Kidney epithelial cell (primary cell): ENCODE results near the gene OCA2. TPM values are rescaled to one million over a fixed set of nuclear protein-coding genes. Genes with fewer than 3 reads are reported as not detected.

Source experiments
- DNase-seq: peaks from one replicate; pipeline ENCODE4 v3.0.0-alpha.2; 2010; ENCODE audit warnings: low read depth
- H3K27me3 ChIP-seq: 2 replicates; pipeline ENCODE4 v1.6.0; 2011; ENCODE audit warnings: low read length; ENCODE audit not compliant: control insufficient read depth, insufficient read depth
- H3K36me3 ChIP-seq: 2 replicates; pipeline ENCODE4 v1.5.1; 2011; ENCODE audit warnings: low read length; ENCODE audit not compliant: control insufficient read depth, insufficient read depth
- H3K4me3 ChIP-seq: 2 replicates; pipeline ENCODE4 v1.5.1; 2011; ENCODE audit warnings: low read depth, mild to moderate bottlenecking, control low read depth, low read length
- total RNA-seq: library from RNA; depleted of rRNA; stranded (reverse); fragments of >200 nt; gene quantifications from 2 replicates; pipeline ENCODE4 v1.2.3, GENCODE V29; 2015
- TF ChIP-seq, protein P1 (sequence below): IDR thresholded peaks from 2 replicates; pipeline ENCODE4 v1.5.1; 2011; ENCODE audit warnings: mild to moderate bottlenecking, moderate library complexity, low read length, control low read depth, inconsistent platforms; ENCODE audit not compliant: insufficient read depth, poor library complexity, severe bottlenecking

Gene OCA2
- total RNA-seq, 1 donor from 2014 or later: 0.29 TPM

DNA sequence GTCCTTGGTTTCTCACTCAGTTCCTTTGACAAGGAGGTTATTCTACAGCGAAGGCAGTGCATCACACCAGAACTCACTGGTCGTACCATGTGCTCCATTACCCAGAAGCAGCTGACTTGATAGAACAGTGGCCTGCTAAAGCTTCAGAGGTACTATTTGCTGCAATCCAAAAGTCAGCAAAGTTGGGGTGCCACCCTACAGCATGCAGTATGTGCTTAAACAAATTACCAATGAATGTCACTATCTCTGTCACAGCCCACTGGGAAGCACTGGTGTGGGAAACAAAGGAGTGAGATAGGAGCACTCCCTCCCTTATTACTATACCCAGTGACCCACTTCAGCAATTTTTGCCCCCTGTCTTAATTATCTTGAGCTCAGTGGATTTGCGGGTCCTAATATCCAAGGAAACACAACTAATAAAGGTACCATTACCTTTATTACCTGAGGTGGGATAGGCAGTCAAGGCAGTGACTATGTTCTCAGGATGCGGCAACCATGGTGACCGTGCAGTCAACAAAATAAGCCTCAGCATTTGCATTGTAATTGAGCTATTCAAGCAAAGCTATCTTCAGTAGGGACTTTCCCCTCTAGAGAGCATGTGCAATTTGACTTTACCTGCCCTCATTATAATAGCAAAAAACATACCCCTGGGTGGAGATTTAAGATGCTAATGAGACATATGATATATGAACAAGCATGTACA, 199.4 kb downstream of the OCA2 start:
- no peak for DNase-seq
- H3K4me3 ChIP-seq: no peak overlapping the region
- TF ChIP-seq, protein P1, sequence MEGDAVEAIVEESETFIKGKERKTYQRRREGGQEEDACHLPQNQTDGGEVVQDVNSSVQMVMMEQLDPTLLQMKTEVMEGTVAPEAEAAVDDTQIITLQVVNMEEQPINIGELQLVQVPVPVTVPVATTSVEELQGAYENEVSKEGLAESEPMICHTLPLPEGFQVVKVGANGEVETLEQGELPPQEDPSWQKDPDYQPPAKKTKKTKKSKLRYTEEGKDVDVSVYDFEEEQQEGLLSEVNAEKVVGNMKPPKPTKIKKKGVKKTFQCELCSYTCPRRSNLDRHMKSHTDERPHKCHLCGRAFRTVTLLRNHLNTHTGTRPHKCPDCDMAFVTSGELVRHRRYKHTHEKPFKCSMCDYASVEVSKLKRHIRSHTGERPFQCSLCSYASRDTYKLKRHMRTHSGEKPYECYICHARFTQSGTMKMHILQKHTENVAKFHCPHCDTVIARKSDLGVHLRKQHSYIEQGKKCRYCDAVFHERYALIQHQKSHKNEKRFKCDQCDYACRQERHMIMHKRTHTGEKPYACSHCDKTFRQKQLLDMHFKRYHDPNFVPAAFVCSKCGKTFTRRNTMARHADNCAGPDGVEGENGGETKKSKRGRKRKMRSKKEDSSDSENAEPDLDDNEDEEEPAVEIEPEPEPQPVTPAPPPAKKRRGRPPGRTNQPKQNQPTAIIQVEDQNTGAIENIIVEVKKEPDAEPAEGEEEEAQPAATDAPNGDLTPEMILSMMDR: no peak
- no peaks in the 10 kb centered on the region for H3K36me3 ChIP-seq
- no peaks in the 10 kb centered on the region for H3K27me3 ChIP-seq

DNA sequence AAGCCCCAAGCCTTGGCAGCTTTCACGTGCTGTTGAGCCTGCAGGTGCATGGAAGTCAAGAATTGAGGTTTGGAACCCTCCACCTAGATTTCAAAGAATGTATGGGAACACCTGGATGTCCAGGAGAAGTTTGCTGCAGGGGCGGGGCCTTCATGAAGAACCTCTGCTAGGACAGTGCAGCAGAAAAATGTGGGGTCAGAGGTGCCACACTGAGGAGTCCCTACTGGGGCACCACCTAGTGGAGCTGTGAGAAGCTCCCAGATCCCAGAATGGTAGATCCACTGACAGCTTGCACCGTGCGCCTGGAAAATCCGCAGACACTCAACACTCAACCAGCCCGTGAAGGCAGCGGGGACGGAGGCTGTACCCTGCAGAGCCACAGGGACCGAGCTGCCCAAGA, 201.6 kb downstream of the OCA2 start:
- Histone ChIP-seq H3K27me3 (no peaks in the 10 kb centered on the region), H3K36me3 (no peaks in the 10 kb centered on the region), H3K4me3 (no peak overlapping the region)
- TF ChIP-seq, protein P1: no peak
- DNase-seq: no peak

DNA sequence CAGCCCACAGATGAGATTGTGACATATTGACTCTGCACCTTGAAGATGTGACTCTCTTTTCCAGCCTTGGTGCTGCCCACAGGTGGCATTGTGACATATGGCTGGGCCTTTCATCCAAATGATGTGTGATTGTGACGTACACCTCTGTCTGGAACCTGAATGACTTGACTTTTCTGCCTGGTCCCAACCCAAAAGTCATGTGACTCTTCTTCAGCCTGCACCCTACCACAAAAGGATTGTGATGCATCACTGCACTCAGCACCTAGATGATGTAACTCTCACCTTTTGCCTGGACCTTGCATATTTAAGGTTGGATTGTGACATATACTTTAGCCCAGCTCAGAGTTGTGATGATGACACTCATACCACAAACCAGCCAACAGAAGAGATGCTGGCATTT, 204.5 kb downstream of the OCA2 start:
- no peak for DNase-seq
- Histone ChIP-seq H3K36me3 (no peaks in the 10 kb centered on the region), H3K4me3 (no peak overlapping the region), H3K27me3 (no peaks in the 10 kb centered on the region)
- TF ChIP-seq, protein P1: no peak

DNA sequence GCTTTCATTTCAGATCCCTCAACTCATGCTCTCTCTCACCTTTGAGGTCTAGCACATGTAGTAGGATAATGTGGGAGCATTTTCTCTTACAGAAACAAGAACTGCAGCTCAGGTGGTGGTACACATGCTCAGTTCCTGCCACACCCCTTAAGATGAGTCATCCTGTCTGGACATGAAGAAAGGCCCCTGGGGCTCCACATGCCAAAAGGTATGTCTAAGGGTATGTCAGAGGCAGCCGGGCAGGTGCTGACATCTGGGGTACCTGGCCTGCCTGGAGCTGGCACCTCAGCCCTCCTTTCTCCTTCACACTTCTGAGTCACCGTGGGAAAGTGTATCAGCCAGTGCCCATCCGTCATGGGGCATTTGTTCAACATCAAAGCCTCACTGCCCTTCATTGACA, 209.9 kb downstream of the OCA2 start:
- Histone ChIP-seq H3K4me3 (no peak overlapping the region), H3K36me3 (no peaks in the 10 kb centered on the region), H3K27me3 (no peaks in the 10 kb centered on the region)
- TF ChIP-seq, protein P1: no peak
- DNase-seq: no peak

DNA sequence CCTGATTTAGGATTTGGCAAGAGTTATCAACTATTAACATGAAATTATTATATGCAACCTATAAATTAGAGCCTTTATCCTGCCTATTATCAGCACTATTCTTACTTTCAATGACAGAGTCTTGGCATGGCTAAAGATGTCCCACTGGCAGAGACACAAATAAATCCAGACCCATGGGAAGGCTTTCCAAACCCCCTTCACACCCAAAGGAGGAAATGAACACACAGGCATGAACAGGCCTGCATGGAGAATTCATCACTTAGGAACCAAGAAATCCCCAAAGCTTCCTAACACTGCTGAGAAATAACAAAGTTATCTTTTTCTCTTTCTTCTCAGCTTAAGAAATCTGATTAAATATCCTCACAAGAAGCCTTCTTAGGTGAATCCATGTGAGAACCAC, 213.9 kb downstream of the OCA2 start:
- Histone ChIP-seq H3K4me3 (no peak overlapping the region), H3K36me3 (no peaks in the 10 kb centered on the region), H3K27me3 (no peaks in the 10 kb centered on the region)
- no peak for DNase-seq
- TF ChIP-seq, protein P1: no peak

DNA sequence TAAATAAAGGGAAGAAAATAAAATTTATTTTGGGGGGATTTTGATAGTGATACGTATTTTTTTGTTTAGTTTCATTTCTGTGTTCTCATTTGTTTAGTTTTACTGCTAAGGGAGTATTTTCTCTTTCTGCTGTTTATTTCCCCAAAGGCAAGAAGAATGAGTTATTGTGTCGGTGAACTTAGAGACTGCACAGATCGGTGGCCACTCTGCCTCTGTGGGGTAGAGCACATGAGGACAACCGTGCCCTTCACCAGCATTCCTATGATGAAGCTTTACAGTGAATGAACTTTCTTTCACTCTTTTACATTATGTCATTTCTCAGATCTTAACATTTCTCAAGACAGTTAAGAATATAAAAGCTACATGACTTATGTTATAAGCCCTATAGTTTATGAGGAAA, 214.4 kb downstream of the OCA2 start:
- TF ChIP-seq, protein P1: no peak
- DNase-seq: no peak
- Histone ChIP-seq H3K4me3 (no peak overlapping the region), H3K27me3 (no peaks in the 10 kb centered on the region), H3K36me3 (no peaks in the 10 kb centered on the region)
